ENCODE results near the gene PHOSPHO1. TPM values are rescaled to one million over a fixed set of nuclear protein-coding genes. Genes with fewer than 3 reads are reported as not detected.

The PHOSPHO1 gene
- total RNA-seq, 1 donor from 2014 or later = 0.78 TPM

Other genes starting within 250 kb of the PHOSPHO1 start
- not detected for gene IGF2BP1, start 233.4 kb downstream of the PHOSPHO1 start, total RNA-seq
- gene B4GALNT2, start 98.0 kb downstream of the PHOSPHO1 start, total RNA-seq = not detected
- 2.5 TPM for gene GNGT2, start 20.2 kb downstream of the PHOSPHO1 start, total RNA-seq
- gene ABI3, start 20.1 kb downstream of the PHOSPHO1 start, total RNA-seq = 6.3 TPM
- gene ZNF652, start 131.5 kb upstream of the PHOSPHO1 start, total RNA-seq = 19.0 TPM
- 233 TPM for gene PHB1, start 184.1 kb upstream of the PHOSPHO1 start, total RNA-seq

All from Right ventricle myocardium inferior (tissue), 1 donor.